DOHH2 (cell line): Measurements from ENCODE around the gene FBXW4.

Experiments
- CTCF ChIP-seq: fragments of 200-600 bp; sonication (generic); IDR thresholded peaks from one replicate; pipeline ENCODE4 v1.5.1; 2014; ENCODE audit warnings: antibody characterized with exemption, mild to moderate bottlenecking, low read depth, low read length; ENCODE audit not compliant: poor library complexity, severe bottlenecking
- EZH2phosphoT487 ChIP-seq: fragments of 200-600 bp; sonication (generic); IDR thresholded peaks from 2 replicates; pipeline ENCODE4 v1.6.1; 2017; ENCODE audit warnings: borderline replicate concordance, mild to moderate bottlenecking, antibody characterized with exemption, low read length, moderate library complexity, mixed read lengths

- TF ChIP-seq CTCF (no peak), EZH2phosphoT487 (no peak)
These were observed 39.4 kb downstream of the FBXW4 start for GRCh38 chr10:101655570-101655969.
